HG03442 (cell line): Measurements from ENCODE around the gene KNTC1.
"Not testable (repeated sequence)": the region's sequence is repeated elsewhere in the genome, so short reads cannot be mapped to it uniquely, and the experiment has no call there.

Experiments used
- ATAC-seq: cut with Tn5 transposase; IDR thresholded peaks from one replicate; pipeline ENCODE4 v1.9.1; 2021; ENCODE audit warnings: mild to moderate bottlenecking, moderate library complexity; ENCODE audit not compliant: unreplicated experiment

Gene KNTC1

GRCh38 chr12:122547330-122547729 is 20.3 kb downstream of the KNTC1 start:
- no peak for ATAC-seq

GRCh38 chr12:122558745-122559641 is 31.9 kb downstream of the KNTC1 start:
- ATAC-seq: no peak

- no peak for ATAC-seq
Measured at GRCh38 chr12:122560138-122560537, 33.1 kb downstream of the KNTC1 start.

GRCh38 chr12:122563361-122563760 is 36.3 kb downstream of the KNTC1 start:
- ATAC-seq: no peak

GRCh38 chr12:122566816-122567215 is 39.8 kb downstream of the KNTC1 start:
- not testable (repeated sequence) for ATAC-seq

GRCh38 chr12:122569288-122569687 is 42.2 kb downstream of the KNTC1 start:
- no peak for ATAC-seq

- not testable (repeated sequence) for ATAC-seq
Measured at GRCh38 chr12:122570006-122570405, 43.0 kb downstream of the KNTC1 start.

- ATAC-seq: no peak
Measured at GRCh38 chr12:122571821-122572220, 44.8 kb downstream of the KNTC1 start.

GRCh38 chr12:122583294-122583693 is 56.2 kb downstream of the KNTC1 start:
- ATAC-seq: not testable (repeated sequence)

GRCh38 chr12:122584177-122584863 is 57.3 kb downstream of the KNTC1 start:
- ATAC-seq: no peak

- ATAC-seq: no peak
Measured at GRCh38 chr12:122590990-122591389, 63.9 kb downstream of the KNTC1 start.

- not testable (repeated sequence) for ATAC-seq
Measured at GRCh38 chr12:122591966-122592365, 64.9 kb downstream of the KNTC1 start.

- not testable (repeated sequence) for ATAC-seq
Measured at GRCh38 chr12:122592543-122592942, 65.5 kb downstream of the KNTC1 start.

GRCh38 chr12:122593910-122594309 is 66.9 kb downstream of the KNTC1 start:
- ATAC-seq: no peak

- ATAC-seq: no peak
Measured at GRCh38 chr12:122596838-122597237, 69.8 kb downstream of the KNTC1 start.

- ATAC-seq: no peak
Measured at GRCh38 chr12:122602456-122602855, 75.4 kb downstream of the KNTC1 start.

GRCh38 chr12:122604993-122605392 is 77.9 kb downstream of the KNTC1 start:
- ATAC-seq: no peak

- ATAC-seq: no peak
Measured at GRCh38 chr12:122609732-122610131, 82.7 kb downstream of the KNTC1 start.

GRCh38 chr12:122610207-122610606 is 83.2 kb downstream of the KNTC1 start:
- no peak for ATAC-seq

- no peak for ATAC-seq
Measured at GRCh38 chr12:122610911-122611310, 83.9 kb downstream of the KNTC1 start.

- ATAC-seq: no peak
Measured at GRCh38 chr12:122614839-122615238, 87.8 kb downstream of the KNTC1 start.

- ATAC-seq: no peak
Measured at GRCh38 chr12:122615780-122616179, 88.7 kb downstream of the KNTC1 start.
